ENCODE results near the gene PTS.
A peak's percentile ranks its signal among the peaks of the same experiment; 100 is the strongest.

The PTS gene

DNA sequence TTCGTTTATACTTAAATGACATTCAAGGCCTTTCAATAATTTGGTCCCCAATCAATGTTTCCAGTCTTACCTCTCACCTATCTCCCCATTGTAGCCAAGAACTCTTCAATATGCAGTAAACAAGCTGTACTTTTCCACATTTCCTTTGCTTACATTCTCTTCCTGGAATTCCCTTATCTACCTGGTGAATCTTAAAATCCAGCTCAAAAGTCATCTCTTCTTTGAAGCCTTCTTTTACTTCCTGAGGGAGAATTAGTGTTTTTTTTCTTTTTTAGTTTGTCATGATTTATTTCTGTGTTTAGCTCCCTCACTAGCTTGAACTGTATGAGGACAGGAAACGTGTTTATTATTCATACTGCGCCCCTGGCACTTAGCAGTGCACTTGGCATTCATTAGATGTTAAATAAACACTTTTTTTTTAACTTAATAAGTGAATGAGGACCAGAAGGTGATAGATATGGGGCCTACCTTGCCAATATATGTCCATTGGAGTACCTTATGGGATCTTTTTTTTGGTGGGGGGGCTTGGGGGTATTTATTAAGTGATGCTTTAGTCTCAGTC, 4.9 kb upstream of the PTS start:
- WGBS (ENCODE audit: insufficient coverage, insufficient read length), result no CpG with 5 or more reads among the region's 3 CpGs
- Histone ChIP-seq H3K9me3 (ENCODE audit: control insufficient read depth, insufficient read depth, low read length) (no peaks in the 10 kb centered on the region), H3K4me1 (ENCODE audit: control insufficient read depth, insufficient read depth, low read length) (no peaks in the 10 kb centered on the region), H3K27me3 (ENCODE audit: control insufficient read depth, insufficient read depth, low read length) (no peaks in the 10 kb centered on the region), H3K27ac (ENCODE audit: low read length) (no peak overlapping the region), H3K36me3 (ENCODE audit: control insufficient read depth, insufficient read depth, low read length) (no peaks in the 10 kb centered on the region), H3K4me3 (ENCODE audit: low read length) (no peak overlapping the region)
- no peak for DNase-seq (ENCODE audit: low read depth, low spot score)

- H3K9me3 ChIP-seq (ENCODE audit: control insufficient read depth, insufficient read depth, low read length), result no peaks in the 10 kb centered on the region
- no peak for DNase-seq (ENCODE audit: low read depth, low spot score)
- H3K27ac ChIP-seq (ENCODE audit: low read length), result no peak overlapping the region
- no peaks in the 10 kb centered on the region for H3K36me3 ChIP-seq (ENCODE audit: control insufficient read depth, insufficient read depth, low read length)
- no CpG with 5 or more reads among the region's 4 CpGs for WGBS (ENCODE audit: insufficient coverage, insufficient read length)
- H3K27me3 ChIP-seq (ENCODE audit: control insufficient read depth, insufficient read depth, low read length), result no peaks in the 10 kb centered on the region
- no peaks in the 10 kb centered on the region for H3K4me1 ChIP-seq (ENCODE audit: control insufficient read depth, insufficient read depth, low read length)
- no peak overlapping the region for H3K4me3 ChIP-seq (ENCODE audit: low read length)
Observed at GRCh38 chr11:112222303-112222702, 3.9 kb upstream of the PTS start.

DNA sequence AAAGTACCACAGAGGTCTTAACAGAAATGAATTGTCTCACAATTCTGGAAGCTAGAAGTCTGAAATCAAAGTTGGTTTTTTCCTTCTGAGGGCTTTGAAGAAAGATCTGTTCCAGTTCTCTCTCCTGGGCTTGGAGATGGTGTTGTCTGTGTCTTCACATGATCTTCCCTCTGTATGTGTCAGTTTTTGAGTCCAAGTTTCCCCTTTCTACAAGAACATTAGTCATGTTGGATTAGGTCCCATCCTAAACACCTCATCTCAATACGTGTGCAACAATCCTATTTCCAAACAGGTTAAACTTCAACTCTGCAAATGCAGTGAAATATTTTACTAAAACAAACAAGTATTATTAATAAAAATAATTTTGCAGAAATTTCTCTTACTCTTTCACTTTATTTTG, 3.1 kb upstream of the PTS start:
- no peak overlapping the region for H3K27ac ChIP-seq (ENCODE audit: low read length)
- no peaks in the 10 kb centered on the region for H3K4me1 ChIP-seq (ENCODE audit: control insufficient read depth, insufficient read depth, low read length)
- H3K9me3 ChIP-seq (ENCODE audit: control insufficient read depth, insufficient read depth, low read length), result no peaks in the 10 kb centered on the region
- no peaks in the 10 kb centered on the region for H3K36me3 ChIP-seq (ENCODE audit: control insufficient read depth, insufficient read depth, low read length)
- H3K27me3 ChIP-seq (ENCODE audit: control insufficient read depth, insufficient read depth, low read length), result no peaks in the 10 kb centered on the region
- WGBS (ENCODE audit: insufficient coverage, insufficient read length), result no CpG with 5 or more reads among the region's 1 CpG
- no peak overlapping the region for H3K4me3 ChIP-seq (ENCODE audit: low read length)
- DNase-seq (ENCODE audit: low read depth, low spot score), result no peak

DNA sequence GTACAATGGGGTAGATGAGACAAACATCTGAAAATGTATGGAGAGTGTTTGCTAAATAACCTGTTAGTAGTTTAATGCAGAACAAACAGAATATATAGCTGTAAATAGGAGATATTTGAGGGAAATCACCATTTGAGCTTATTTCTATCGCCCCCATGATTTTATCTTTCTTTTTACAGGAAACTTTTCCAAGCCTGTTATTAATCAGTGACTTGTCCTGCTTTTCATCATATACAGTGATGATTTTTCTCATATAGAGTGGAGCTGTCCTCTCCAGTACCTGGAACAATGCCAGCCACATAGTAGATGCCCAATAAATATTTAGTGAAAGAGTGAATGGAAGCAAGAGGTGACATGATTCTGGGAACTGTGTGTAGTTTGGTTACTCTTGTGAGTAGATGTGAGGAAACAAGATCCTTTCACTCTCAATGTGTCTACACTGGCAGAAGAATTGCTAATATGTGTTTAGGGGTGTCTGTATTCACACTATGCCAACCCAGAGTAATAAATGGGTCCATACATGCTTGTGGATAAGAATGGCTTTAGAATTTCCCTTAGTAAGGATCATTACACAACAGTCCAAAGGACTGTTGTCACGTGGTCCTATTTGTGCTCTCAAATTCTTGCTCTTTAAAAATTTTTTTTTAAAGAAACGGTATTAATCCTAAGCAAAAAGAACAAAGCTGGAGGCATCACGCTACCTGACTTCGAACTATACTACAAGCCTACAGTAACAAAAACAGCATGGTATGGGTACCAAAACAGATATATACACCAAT, 2.3 kb upstream of the PTS start:
- Histone ChIP-seq H3K9me3 (ENCODE audit: control insufficient read depth, insufficient read depth, low read length) (no peaks in the 10 kb centered on the region), H3K27ac (ENCODE audit: low read length) (no peak overlapping the region), H3K4me3 (ENCODE audit: low read length) (no peak overlapping the region), H3K27me3 (ENCODE audit: control insufficient read depth, insufficient read depth, low read length) (no peaks in the 10 kb centered on the region), H3K36me3 (ENCODE audit: control insufficient read depth, insufficient read depth, low read length) (no peaks in the 10 kb centered on the region), H3K4me1 (ENCODE audit: control insufficient read depth, insufficient read depth, low read length) (no peaks in the 10 kb centered on the region)
- WGBS (ENCODE audit: insufficient coverage, insufficient read length), result no CpG with 5 or more reads among the region's 5 CpGs
- no peak for DNase-seq (ENCODE audit: low read depth, low spot score)

- H3K27ac ChIP-seq (ENCODE audit: low read length), result no peak overlapping the region
- H3K4me3 ChIP-seq (ENCODE audit: low read length), result peak overlapping the region; percentile 82; the same call in 1 of the 2 replicates
- WGBS (ENCODE audit: insufficient coverage, insufficient read length), result no CpG with 5 or more reads among the region's 8 CpGs
- H3K9me3 ChIP-seq (ENCODE audit: control insufficient read depth, insufficient read depth, low read length), result no peaks in the 10 kb centered on the region
- no peaks in the 10 kb centered on the region for H3K27me3 ChIP-seq (ENCODE audit: control insufficient read depth, insufficient read depth, low read length)
- H3K4me1 ChIP-seq (ENCODE audit: control insufficient read depth, insufficient read depth, low read length), result no peaks in the 10 kb centered on the region
- no peaks in the 10 kb centered on the region; the same call in 1 of the 2 replicates for H3K36me3 ChIP-seq (ENCODE audit: control insufficient read depth, insufficient read depth, low read length)
- no peak for DNase-seq (ENCODE audit: low read depth, low spot score)
Observed at GRCh38 chr11:112225753-112226061, 521 bp upstream of the PTS start.

DNA sequence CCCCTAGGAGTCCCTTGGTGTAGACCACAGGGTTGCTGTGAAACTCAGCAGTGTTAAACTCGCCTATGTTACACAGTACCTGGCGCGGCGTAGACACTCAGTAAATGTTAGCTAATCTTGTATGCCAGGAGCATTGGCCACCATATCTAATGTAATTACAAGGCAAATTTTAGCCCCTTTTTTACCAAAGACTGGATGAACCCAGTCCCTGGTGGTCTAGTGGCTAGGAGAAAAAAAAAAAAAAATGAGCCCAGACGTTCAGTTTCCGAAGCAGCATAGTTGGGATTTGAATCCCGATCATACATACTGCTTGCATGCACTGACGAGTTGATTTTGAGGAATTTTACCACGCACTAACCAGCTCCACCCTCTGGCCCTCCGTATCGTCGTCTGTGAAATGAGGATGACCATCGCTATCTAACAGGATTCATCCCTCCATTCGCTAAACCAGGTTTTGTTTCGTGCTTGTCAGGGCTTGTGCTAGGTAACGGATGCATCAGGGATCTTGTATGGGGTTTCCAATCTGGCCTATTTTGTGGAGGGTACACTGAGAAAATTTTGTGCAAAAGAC, 688 bp downstream of the PTS start:
- DNase-seq (ENCODE audit: low read depth, low spot score), result no peak

DNA sequence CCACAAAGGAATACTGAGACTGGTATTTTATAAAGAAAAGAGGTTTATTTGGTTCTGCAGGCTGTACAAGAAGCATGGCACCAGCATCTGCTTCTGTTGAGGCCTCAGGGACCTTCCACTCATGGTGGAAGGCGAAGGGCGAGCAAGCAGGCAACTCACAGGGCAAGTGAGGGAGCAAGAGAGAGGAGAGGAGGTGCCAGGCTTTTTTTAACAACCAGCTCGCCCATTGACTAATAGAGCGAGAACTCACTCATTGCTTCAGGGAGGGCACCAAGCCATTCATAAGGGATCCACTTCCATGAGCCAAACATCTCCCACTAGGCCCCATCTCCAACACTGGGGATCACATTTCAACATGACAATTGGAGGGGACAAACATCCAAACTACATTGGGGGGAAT, 1.2 kb downstream of the PTS start:
- H3K36me3 ChIP-seq (ENCODE audit: control insufficient read depth, insufficient read depth, low read length), result no peaks in the 10 kb centered on the region; the same call in 1 of the 2 replicates
- no peaks in the 10 kb centered on the region for H3K4me1 ChIP-seq (ENCODE audit: control insufficient read depth, insufficient read depth, low read length)
- no peaks in the 10 kb centered on the region for H3K27me3 ChIP-seq (ENCODE audit: control insufficient read depth, insufficient read depth, low read length)
- no peak overlapping the region for H3K27ac ChIP-seq (ENCODE audit: low read length)
- DNase-seq (ENCODE audit: low read depth, low spot score), result no peak
- WGBS (ENCODE audit: insufficient coverage, insufficient read length), result no CpG with 5 or more reads among the region's 4 CpGs
- no peaks in the 10 kb centered on the region for H3K9me3 ChIP-seq (ENCODE audit: control insufficient read depth, insufficient read depth, low read length)
- H3K4me3 ChIP-seq (ENCODE audit: low read length), result no peak overlapping the region

More for the DNA sequence above, 688 bp downstream of the PTS start:
- no CpG with 5 or more reads among the region's 16 CpGs for WGBS (ENCODE audit: insufficient coverage, insufficient read length)
- H3K27me3 ChIP-seq (ENCODE audit: control insufficient read depth, insufficient read depth, low read length), result no peaks in the 10 kb centered on the region
- peak overlapping the region; percentile 82; the same call in 1 of the 2 replicates for H3K4me3 ChIP-seq (ENCODE audit: low read length)
- H3K27ac ChIP-seq (ENCODE audit: low read length), result no peak overlapping the region
- H3K36me3 ChIP-seq (ENCODE audit: control insufficient read depth, insufficient read depth, low read length), result no peaks in the 10 kb centered on the region; the same call in 1 of the 2 replicates
- H3K4me1 ChIP-seq (ENCODE audit: control insufficient read depth, insufficient read depth, low read length), result no peaks in the 10 kb centered on the region
- no peaks in the 10 kb centered on the region for H3K9me3 ChIP-seq (ENCODE audit: control insufficient read depth, insufficient read depth, low read length)

GRCh38 chr11:112228706-112229105, 2.5 kb downstream of the PTS start:
- Histone ChIP-seq H3K4me3 (ENCODE audit: low read length) (no peak overlapping the region), H3K27ac (ENCODE audit: low read length) (no peak overlapping the region), H3K36me3 (ENCODE audit: control insufficient read depth, insufficient read depth, low read length) (no peaks in the 10 kb centered on the region; the same call in 1 of the 2 replicates), H3K9me3 (ENCODE audit: control insufficient read depth, insufficient read depth, low read length) (no peaks in the 10 kb centered on the region), H3K4me1 (ENCODE audit: control insufficient read depth, insufficient read depth, low read length) (no peaks in the 10 kb centered on the region), H3K27me3 (ENCODE audit: control insufficient read depth, insufficient read depth, low read length) (no peaks in the 10 kb centered on the region)
- no CpG with 5 or more reads among the region's 2 CpGs for WGBS (ENCODE audit: insufficient coverage, insufficient read length)
- DNase-seq (ENCODE audit: low read depth, low spot score), result no peak

GRCh38 chr11:112229159-112229558, 2.9 kb downstream of the PTS start:
- DNase-seq (ENCODE audit: low read depth, low spot score), result no peak
- no peaks in the 10 kb centered on the region; the same call in 1 of the 2 replicates for H3K36me3 ChIP-seq (ENCODE audit: control insufficient read depth, insufficient read depth, low read length)
- no peaks in the 10 kb centered on the region for H3K9me3 ChIP-seq (ENCODE audit: control insufficient read depth, insufficient read depth, low read length)
- WGBS (ENCODE audit: insufficient coverage, insufficient read length), result no CpG with 5 or more reads among the region's 7 CpGs
- no peaks in the 10 kb centered on the region for H3K4me1 ChIP-seq (ENCODE audit: control insufficient read depth, insufficient read depth, low read length)
- no peak overlapping the region for H3K27ac ChIP-seq (ENCODE audit: low read length)
- H3K27me3 ChIP-seq (ENCODE audit: control insufficient read depth, insufficient read depth, low read length), result no peaks in the 10 kb centered on the region
- H3K4me3 ChIP-seq (ENCODE audit: low read length), result no peak overlapping the region

DNA sequence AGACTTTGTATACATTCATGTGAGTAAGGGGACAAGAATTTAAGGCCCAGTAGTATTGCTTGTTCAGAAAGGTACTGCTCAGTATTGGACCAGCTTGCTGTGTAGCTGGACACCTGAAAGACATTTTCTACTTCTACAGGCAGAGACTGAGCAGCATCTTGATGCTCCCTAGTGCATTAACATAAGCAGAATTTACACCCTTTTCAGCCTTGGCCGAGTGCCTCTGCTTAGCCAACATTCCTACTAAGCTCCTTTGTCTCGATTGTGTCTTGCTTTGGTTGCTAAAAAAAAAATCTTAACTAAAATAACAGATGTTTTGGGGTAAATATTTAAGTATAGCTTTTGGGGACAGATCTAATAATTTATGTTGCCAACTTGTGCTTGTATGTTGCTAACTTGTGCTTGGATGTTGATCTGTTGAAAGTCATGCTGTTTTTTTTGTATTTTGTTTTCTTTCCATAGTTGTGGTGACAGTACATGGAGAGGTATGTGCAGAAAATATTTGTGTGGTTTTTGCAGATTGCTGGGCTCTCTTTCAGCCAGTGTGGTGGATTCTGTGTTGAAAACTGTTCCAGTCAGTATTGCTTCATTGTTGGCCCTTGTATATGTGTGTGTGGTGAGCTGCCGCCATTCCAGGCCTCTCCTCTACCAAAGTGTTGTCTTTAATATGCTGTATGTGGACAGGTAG, 3.7 kb downstream of the PTS start:
- Histone ChIP-seq H3K36me3 (ENCODE audit: control insufficient read depth, insufficient read depth, low read length) (no peaks in the 10 kb centered on the region; the same call in 1 of the 2 replicates), H3K4me3 (ENCODE audit: low read length) (no peak overlapping the region), H3K27ac (ENCODE audit: low read length) (no peak overlapping the region), H3K4me1 (ENCODE audit: control insufficient read depth, insufficient read depth, low read length) (no peaks in the 10 kb centered on the region), H3K9me3 (ENCODE audit: control insufficient read depth, insufficient read depth, low read length) (no peaks in the 10 kb centered on the region), H3K27me3 (ENCODE audit: control insufficient read depth, insufficient read depth, low read length) (no peaks in the 10 kb centered on the region)
- no peak for DNase-seq (ENCODE audit: low read depth, low spot score)
- no CpG with 5 or more reads among the region's 3 CpGs for WGBS (ENCODE audit: insufficient coverage, insufficient read length)
